NCI-H2107 treated with DMSO at 0.1 percent for 48 hours (cell line): ENCODE results near the gene OR10H4.
"Not testable (repeated sequence)": the region's sequence is repeated elsewhere in the genome, so short reads cannot be mapped to it uniquely, and the experiment has no call there.

Experiments used
- DNase-seq: peaks from one replicate; lab custom pipeline; 2025; ENCODE audit not compliant: unreplicated experiment; lab: John Stamatoyannopoulos, UW

OR10H4 gene, protein sequence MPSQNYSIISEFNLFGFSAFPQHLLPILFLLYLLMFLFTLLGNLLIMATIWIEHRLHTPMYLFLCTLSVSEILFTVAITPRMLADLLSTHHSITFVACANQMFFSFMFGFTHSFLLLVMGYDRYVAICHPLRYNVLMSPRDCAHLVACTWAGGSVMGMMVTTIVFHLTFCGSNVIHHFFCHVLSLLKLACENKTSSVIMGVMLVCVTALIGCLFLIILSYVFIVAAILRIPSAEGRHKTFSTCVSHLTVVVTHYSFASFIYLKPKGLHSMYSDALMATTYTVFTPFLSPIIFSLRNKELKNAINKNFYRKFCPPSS

DNA sequence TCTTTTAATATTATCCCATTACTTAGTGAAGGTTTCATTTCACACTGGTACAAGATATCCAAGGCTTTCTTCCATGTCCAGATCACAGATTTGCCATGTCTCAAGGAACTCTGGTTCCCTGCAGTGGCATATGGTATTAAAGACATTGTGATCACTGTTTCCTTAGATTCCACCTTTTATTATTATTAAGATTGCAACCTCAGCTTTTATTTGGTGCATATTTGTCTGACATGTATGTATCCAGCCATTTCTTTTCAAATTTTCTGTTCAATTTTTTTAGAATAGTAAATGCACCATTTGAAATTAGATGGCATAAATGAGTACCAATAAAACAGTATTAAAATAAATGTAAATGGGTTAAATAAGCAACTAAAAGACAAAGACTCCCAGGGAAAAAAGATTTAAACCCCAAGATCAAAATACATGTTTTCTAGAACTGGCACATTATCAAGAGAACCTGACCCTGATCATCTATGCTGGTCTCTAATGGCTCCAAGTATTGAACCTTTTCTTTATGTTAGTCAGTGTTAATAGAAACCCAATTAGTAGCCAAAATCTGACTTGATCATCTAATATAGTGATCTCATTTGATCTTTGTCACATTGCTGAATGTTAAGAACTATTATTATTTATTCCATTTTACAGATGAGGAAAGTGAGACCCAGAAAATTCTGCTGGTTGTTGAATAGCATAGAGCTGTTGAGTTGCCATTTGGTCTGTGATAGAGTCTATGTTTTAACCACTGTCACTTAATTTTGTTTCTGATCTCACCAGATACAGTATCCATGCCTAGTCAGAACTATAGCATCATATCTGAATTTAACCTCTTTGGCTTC is at the start of gene OR10H4:
Gene OR10H4 (plus strand): TSS at position 786 of the 836 bp plus-strand sequence. CDS start 0 bp downstream, at position 786.
- no peak for DNase-seq

DNA sequence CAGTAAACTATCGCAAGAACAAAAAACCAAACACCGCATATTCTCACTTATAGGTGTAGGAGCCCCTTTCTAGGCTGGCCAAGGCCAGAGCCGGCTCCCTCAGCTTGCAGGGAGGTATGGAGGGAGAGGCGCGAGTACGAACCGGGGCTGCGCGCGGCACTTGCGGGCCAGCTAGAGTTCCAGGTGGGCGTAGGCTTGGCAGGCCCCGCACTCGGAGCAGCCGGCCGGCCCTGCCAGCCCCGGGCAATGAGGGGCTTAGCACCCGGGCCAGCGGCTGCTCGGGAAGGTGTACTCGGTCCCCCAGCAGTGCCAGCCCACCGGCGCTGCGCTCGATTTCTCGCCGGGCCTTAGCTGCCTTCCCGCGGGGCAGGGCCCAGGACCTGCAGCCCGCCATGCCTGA is 49.2 kb upstream of the OR10H4 start:
- DNase-seq = not testable (repeated sequence)

DNA sequence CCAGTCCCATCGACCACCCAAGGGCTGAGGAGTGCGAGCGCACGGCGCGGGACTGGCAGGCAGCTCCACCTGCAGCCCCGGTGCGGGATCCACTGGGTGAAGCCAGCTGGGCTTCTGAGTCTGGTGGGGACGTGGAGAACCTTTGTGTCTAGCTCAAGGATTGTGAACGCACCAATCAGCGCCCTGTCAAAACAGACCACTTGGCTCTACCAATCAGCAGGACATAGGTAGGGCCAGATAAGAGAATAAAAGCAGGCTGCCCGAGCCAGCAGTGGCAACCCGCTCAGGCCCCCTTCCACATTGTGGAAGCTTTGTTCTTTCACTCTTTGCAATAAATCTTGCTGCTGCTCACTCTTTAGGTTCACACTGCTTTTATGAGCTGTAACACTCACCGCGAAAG is 48.8 kb upstream of the OR10H4 start:
- DNase-seq = not testable (repeated sequence)

DNA sequence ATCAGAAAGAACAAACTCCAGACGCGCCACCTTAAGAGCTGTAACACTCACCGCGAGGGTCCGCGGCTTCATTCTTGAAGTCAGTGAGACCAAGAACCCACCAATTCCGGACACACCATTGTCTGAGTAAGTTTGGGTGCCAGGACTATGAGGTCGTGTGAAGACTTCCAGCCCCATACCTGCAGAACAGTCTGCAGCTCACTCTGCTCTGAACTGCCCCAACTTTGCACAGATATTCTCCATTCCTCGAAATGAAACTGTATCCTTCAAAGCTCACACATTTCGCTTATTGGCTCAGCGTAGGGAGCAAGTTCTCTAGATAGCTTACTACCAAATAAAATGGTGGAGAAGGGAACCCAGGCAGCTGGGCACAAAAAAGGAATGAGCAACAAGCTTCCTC is 48.3 kb upstream of the OR10H4 start:
- no peak for DNase-seq

DNA sequence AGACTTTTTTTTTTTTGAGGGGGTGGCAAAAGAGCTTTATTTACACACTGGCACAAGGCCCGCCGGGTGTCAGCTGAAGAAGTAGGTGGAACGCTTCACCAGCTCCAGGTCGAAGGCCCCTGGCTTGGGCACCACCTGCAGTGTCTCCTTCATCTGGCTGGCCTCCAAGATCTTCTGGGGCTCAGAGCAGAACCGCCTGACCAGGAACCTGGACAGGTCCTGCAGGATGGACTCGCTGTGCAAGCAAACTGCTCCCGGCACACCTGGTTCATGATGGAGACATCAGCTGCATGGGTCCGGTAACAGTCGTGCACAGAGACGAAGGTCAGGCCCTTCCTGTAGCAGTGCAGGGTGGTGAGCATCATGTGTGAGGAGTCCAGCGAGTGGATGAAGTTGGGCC is 46.6 kb upstream of the OR10H4 start:
- DNase-seq = no peak

DNA sequence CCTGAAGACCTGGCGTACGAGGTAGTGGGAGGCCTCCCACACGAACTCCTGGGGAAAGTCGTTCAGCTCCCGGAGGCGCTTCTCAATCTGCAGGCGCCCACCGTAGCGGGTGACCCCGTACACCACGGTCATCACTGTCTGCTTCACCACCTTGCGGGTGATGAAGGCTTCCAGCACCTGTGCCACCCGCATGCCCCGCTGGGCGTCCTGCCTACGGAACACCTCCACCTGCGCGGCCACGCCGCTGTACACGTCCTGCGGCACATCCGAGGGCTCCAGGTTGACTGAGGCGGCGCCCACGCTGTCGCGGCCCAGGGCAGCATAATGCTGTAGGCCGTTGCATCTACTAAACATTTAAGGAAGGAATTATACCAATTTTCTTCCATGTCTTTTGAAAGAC is 45.9 kb upstream of the OR10H4 start:
- not testable (repeated sequence) for DNase-seq

DNA sequence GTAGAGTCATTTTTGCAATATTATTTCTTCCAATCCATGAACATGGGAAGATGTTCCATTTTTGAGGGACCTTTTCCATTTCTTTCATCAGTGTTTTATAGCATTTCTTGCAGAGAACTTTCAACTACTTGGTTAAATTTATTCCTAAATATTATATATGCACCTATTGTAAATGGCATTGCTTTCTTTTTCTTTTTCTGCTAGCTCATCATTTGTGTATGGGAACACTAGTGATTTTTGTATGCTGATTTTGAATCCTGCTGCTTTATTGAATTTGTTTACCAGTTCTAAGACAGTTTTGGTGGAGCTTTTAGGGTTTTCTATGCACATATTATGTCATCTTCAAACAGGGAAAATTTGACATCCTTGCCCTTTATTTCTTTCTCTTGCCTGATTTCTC is 43.8 kb upstream of the OR10H4 start:
- no peak for DNase-seq

DNA sequence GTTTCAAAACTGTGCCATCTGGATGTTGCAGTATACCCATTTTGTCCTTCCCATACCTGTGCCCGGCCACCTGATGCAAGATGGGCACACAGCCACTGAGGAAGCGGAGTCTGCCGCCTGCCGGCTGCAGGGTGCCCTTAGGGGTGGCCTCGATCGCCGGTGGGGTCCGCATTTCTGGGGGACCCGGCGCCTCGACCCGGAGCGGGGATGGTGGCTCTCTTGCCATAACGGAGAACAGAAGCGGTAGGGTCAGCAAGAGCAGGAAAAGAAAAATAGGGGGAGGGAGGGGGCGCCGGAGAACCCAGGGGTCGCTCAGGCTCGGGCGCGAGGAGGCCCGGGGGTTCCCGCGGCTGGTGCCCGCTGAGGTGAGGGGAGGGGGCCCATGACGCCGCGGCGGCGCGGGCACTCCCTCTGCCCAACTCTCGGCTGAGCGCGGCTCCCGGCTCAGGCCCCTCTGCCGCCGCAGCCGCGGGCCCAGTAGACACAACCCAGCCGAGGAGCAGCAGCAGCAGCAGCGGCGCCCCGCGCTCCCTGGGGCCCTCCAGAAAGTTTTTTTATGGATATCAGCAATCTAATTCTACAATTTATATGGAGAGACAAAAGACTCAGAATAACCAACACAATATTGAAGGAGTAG is 37.1 kb upstream of the OR10H4 start:
- no peak for DNase-seq

DNA sequence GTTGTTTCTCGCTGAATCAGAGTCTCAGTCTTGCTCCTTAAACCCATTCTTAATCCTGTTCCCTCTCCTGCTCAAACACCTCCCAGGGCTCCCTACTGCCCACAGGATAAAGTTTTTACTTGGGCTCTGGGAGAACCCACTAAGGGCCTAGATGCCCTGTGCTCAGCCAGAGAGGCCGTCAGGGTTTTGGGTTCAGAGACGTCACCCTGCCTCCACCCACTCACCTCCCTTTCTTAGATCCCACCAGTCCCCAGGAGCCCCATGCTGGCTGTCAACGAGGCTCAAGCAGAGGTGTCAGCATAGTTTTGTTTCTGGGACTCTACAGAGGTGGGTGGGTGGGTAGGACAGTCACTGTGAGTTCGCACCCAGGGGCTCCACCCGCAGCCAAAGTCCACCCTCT is 35.4 kb upstream of the OR10H4 start:
- no peak for DNase-seq

DNA sequence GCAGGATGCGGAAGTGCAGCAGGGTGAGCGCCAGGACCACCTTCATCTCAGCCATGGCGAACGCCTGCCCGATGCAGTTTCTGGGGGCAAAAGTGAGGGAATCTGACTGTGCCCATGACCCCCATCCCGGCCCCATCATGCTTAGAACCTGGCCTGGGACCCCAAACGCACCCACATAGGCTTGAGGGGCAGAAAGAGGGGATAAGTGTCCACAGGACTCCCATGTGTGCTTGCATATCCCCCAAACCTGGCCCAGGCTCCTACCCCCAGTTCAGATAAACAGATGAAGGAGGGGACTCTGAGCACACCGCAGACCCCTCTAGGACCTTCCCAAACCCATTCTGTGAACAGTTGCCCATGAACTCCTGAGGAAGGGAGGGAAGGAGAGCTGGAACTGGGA is 35.0 kb upstream of the OR10H4 start:
- DNase-seq = no peak

DNA sequence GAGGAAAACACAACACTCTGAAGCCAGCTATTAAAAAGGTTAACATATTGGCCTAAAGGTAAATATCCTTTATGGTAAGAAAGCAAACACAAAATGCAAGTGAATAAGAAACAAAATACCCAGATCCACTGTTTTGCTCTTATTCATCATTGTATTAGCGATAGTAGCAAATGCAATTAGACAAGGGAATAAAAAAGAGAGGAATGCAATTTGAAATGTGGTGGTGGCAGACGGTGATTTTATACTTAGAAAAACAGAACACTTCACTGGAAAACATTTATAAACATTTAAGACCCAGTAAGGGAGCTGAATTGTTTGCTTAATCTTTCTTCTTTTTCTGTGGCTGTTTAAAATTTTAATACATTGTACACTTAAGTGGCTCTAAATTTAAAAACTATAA is 33.7 kb upstream of the OR10H4 start:
- DNase-seq = no peak

DNA sequence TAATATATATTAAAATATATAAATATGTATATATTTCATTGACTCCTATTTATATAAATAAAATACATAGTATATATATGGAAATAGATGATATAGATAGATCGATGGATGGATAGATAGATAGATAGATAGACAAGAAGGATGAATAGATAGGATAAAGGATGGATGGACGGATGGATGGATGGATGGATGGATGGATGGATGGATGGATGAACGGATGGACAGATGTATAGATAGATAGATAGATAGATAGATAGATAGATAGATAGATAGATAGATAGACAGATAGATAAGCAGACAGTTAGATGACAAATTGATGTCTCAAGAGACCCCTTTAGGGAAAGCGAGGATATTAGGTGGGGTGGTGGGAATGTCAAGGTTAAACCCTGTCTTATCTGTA is 29.6 kb upstream of the OR10H4 start:
- no peak for DNase-seq

DNA sequence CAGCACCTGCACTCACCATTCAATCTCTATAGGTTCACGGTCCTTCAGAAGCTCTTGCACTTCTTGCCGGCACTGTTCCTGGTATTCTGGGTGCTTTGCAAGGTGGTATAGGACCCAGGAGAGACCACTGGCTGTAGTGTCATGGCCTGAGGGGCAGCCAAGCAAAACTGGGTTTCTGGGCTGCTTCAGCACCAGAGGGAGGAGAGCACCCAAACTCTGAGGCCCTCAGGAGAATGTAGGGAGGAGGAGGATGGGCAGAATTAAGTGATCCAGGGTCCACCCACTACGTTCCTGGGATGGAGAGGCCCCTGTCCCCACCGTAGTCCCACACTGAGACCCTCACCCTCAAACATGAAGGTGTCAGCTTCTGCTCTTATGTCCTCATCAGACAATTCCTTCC is 26.8 kb upstream of the OR10H4 start:
- no peak for DNase-seq

DNA sequence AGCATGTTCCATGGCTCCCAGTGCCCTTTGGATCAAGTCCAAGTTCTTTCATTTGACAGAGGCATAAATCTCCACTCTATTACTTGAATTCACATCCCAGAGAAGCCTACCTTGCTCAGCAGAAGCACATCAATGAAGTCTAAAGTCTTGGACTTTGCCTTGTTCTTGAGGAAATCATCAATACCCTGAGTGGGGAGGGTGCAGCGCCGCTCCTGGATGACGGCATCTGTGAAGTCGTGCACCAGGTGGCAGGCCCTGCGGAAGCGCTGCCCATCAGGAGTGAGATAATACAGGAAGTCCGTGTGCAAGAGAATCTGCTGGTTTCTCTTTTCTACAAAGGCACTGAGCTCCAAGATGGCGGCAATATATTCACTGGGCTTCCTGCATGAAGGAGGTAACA is 25.1 kb upstream of the OR10H4 start:
- DNase-seq = no peak

DNA sequence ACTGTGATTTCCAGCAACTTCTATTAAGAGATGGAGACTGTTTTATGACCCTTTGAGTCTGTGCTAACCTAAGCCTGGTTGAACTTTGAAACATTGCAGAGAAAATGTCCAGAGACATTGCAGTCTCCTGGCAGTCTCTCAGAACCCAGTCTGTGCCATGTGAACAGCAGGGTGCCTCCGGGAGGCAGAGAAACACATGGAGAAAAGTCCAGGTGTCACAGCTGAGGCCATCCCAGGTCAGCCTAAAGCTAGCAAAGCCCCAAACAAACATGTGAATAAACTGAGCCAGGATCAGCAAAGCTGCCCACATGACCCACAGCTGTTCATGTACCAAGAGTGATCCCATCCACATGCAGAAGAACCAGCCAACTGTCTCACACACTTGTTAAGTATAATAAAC is 22.3 kb upstream of the OR10H4 start:
- no peak for DNase-seq

DNA sequence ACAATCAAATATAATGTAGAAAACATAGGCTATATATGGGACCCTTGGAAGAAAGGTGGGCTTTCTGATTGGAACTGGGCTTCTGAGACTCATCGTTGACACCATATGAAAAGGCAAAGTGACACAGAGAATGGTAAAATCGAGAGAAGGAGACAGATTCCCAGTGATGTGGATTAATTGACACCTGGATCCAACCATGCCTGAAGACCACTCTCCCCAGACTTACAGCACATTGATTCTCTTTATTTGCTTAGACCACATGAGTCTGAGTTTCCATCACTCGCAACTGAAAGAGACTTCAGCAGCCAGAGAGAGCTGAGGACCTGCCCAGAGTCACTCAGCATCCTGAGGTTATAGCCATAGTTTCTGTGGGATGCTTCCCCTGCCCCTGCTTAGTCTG is 20.5 kb upstream of the OR10H4 start:
- DNase-seq = no peak

DNA sequence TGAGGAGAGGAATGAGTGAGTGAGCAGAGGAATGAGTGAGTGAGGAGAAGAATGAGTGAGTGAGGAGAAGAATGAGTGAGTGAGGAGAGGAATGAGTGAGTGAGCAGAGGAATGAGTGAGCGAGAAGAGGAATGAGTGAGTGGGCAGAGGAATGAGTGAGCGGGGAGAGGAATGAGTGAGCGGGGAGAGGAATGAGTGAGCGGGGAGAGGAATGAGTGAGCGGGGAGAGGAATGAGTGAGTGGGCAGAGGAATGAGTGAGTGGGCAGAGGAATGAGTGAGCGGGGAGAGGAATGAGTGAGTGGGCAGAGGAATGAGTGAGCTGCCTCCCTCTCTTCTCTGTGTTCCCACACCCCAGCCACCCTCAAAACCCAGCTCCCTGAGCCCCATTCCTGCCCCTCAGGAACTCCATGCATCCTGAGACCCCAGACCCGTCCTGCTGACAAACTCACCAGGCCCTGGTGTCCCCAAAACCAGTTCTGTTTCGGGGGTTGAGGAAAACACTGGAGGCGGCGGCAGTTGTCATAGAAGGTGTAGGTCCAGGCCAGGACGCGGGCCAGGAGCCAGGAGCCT is 15.0 kb upstream of the OR10H4 start:
- DNase-seq = not testable (repeated sequence)

DNA sequence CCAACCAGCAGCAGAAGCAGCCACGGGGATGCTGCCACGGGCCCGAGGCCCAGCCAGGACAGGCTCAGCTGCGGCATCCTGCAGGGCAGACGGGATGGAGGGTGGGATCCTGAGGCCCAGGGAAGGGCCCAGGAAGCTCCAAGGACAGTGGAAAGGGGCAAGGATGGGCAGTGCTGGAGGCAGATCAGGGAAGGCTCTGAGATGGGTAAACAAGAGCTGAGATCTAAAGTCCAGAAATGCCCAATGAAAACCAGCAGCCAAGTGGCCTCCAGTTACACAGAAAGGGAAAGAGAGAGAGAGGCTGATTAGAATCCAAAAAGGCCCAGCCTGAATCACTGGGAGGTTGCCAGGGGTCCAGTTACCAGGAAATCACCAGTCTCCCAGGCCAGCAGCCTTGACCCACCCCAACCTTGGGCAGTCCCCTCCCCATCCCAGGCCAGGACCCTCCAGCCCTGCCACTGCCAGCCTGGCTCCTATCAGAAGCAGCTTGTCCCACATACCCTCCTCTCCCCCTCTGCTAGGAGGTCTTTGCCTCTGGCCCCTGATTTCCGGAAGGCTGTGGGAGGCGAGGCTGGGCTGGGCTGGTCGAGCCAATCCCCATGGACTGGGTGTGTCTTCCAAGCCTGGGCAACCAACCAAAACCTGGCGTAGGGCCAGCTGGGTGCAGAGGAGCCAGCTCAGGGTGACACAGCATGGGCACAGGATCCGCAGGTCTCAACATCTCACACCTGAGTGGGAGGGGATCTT is 14.3 kb upstream of the OR10H4 start, which contains the start of gene CYP4F11:
Gene CYP4F11 (minus strand): TSS at position 198 of the 747 bp plus-strand sequence. CDS start 121 bp downstream, at position 77.
- no peak for DNase-seq

DNA sequence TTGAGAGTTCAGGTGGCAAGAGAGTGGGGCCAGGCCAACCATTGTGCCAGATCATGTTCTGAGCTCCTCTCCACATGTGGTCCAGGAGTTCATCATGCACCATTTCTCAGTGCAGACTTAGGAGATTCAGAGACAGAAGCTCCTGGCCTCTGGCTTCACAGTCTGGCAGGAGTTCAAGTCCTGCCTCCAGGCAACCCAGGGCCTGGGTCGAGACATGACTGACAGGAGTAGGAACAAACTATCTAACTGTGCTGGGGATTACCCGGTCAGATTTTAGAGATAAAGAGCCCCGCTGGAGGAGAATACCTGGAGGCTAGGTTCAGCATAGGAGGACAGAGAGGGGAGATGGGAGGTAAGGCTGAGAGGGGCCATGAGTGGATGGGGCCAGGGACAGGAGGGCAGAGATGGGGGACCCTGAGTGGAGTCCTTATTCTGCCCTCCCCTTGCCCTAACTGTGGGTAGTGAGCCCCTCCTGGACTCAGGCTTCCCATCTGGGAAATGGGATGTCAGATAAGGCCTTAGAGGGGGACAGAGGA is 13.6 kb upstream of the OR10H4 start:
- DNase-seq = no peak

DNA sequence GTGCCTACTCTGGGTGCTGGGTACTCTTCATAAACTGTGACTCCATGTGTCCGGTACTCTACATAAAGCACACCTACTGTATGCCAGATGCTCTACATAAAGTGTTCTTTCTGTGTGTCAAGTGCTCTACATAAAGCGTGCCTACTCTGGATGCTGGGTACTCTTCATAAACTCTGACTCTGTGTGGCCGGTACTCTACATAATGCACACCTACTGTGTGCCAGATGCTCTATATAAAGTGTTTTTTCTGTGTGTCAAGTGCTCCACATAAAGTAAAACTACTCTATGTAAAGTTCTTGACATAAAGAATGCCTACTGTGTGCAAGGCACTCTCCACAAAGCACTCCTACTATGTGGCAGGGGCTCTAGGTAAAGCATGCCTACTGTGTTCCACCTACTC is 12.6 kb upstream of the OR10H4 start:
- DNase-seq = no peak

DNA sequence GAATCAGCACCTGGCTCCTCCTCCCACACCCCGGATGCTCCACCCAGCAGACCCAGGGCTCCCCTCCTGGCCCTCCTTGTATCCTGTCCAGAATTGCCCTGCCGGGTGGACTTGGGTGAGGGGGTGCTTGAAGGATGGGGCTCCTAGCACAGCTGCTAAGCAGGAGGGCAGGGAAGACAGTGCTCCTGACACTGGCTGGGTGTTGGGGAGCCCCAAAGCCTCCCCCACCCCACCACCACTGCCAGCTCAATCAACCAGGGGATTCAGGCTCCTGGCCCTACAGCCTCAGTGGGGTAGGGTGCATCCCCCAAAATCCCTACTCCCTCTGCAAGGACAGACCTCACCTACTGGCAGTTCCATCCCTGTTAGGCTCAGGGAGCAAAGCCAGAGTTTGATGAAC is 11.9 kb upstream of the OR10H4 start:
- no peak for DNase-seq
